Keratinocyte (primary cell): ENCODE measurements around the gene POLK.

Source experiments
- EZH2 ChIP-seq: IDR thresholded peaks from one replicate; pipeline ENCODE4 v1.6.1; 2012; ENCODE audit warnings: inconsistent platforms, mild to moderate bottlenecking, low read length, moderate library complexity
- TF ChIP-seq, protein P1 (sequence below), 3 experiments: IDR thresholded peaks in 1 of 3; conservative IDR thresholded peaks in 1 of 3; optimal IDR thresholded peaks in 1 of 3; 2 replicates in 2 of 3; 3 replicates in 1 of 3; pipeline versions ENCODE3 to v1.5.1; 2011; ENCODE audit warnings: low read length in 3 of 3, mild to moderate bottlenecking in 3 of 3, moderate library complexity in 2 of 3, control low read depth in 1 of 3, inconsistent platforms in 1 of 3; ENCODE audit not compliant: insufficient read depth in 2 of 3; ENCODE audit errors: extremely low read depth in 1 of 3

DNA sequence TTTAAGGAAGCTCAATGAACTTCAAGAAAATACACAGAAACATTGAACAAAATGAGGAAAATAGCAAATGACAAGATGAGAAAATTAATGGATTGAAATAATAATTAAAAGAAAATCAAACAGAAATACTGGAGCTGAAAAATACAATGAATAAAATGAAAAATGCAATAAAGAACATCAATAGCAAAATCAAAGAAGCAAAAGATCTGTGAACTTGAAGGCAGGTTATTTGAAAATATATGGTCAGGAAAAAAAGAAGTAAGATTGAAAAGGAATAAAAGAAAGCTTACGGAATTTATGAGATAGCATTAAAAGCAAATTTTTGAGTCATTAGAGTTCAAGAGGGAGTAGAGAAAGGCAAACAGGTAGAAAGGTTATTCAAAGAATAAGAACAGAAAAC is 42.7 kb upstream of the POLK start:
- TF ChIP-seq, protein P1, sequence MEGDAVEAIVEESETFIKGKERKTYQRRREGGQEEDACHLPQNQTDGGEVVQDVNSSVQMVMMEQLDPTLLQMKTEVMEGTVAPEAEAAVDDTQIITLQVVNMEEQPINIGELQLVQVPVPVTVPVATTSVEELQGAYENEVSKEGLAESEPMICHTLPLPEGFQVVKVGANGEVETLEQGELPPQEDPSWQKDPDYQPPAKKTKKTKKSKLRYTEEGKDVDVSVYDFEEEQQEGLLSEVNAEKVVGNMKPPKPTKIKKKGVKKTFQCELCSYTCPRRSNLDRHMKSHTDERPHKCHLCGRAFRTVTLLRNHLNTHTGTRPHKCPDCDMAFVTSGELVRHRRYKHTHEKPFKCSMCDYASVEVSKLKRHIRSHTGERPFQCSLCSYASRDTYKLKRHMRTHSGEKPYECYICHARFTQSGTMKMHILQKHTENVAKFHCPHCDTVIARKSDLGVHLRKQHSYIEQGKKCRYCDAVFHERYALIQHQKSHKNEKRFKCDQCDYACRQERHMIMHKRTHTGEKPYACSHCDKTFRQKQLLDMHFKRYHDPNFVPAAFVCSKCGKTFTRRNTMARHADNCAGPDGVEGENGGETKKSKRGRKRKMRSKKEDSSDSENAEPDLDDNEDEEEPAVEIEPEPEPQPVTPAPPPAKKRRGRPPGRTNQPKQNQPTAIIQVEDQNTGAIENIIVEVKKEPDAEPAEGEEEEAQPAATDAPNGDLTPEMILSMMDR (optimal IDR thresholded peaks at IDR 0.05 in 1 of 3, IDR thresholded peaks at IDR 0.05 in 1 of 3, conservative IDR thresholded peaks at IDR 0.05 in 1 of 3; ENCODE audit: extremely low read depth in 1 of 3, insufficient read depth in 2 of 3, low read length in 3 of 3), result no peak
- TF ChIP-seq EZH2, result no peak
